Upper lobe of left lung (tissue), 6 donors: ENCODE data around the gene METRNL. TPM values are rescaled to one million over a fixed set of nuclear protein-coding genes. Genes with fewer than 3 reads are reported as not detected.
"Not testable (repeated sequence)": the region's sequence is repeated elsewhere in the genome, so short reads cannot be mapped to it uniquely, and the experiment has no call there.

Experiments
- ATAC-seq, 2 donors: fragments of 200-7000 bp; cut with Tn5 transposase; one replicate each; pipeline ENCODE4 v1.9.1; 2022; ENCODE audit warnings: mild to moderate bottlenecking in 2 of 2, moderate library complexity in 2 of 2; ENCODE audit not compliant: low FRiP score in 2 of 2
- DNase-seq, 2 donors: peaks; one replicate each; pipeline ENCODE4 v3.0.0-alpha.2; 2019 to 2020
- H3K27ac ChIP-seq, 4 donors: fragments of 200-600 bp; sonication (generic); one replicate each; pipeline ENCODE4 v1.5.1; 2016 to 2019
- H3K27me3 ChIP-seq, 4 donors: fragments of 200-600 bp; sonication (generic); one replicate each; pipeline ENCODE4 v1.5.1; 2017 to 2019
- H3K36me3 ChIP-seq, 4 donors: fragments of 200-600 bp; sonication (generic); one replicate each; pipeline ENCODE4 v1.5.1; 2016 to 2019
- H3K4me1 ChIP-seq, 4 donors: fragments of 200-600 bp; sonication (generic); one replicate each; pipeline ENCODE4 v1.5.1; 2018 to 2019
- H3K4me3 ChIP-seq, 4 donors: fragments of 200-600 bp; sonication (generic); one replicate each; pipeline ENCODE4 v1.5.1; 2017 to 2019; ENCODE audit warnings: mild to moderate bottlenecking in 2 of 4, moderate library complexity in 1 of 4
- H3K9me3 ChIP-seq, 4 donors: fragments of 200-600 bp; sonication (generic); one replicate each; pipeline ENCODE4 v1.5.1; 2018 to 2019
- EP300 ChIP-seq, 4 donors: sonication (generic); formaldehyde crosslinking; IDR thresholded peaks; one replicate each; pipeline ENCODE4 v1.5.1; 2017; ENCODE audit warnings: antibody characterized with exemption in 4 of 4, control low read depth in 2 of 4
- POLR2A ChIP-seq, 4 donors: fragments of 450-650 bp; IDR thresholded peaks; one replicate each; pipeline ENCODE4 v1.5.1; 2016 to 2017; ENCODE audit warnings: antibody characterized with exemption in 4 of 4, mild to moderate bottlenecking in 2 of 4
- POLR2AphosphoS5 ChIP-seq, 2 donors: sonication (generic); formaldehyde crosslinking; IDR thresholded peaks; one replicate each; pipeline ENCODE4 v1.5.1; 2017; ENCODE audit warnings: antibody characterized with exemption in 2 of 2
- WGBS, 2 donors: methylation state at CpG; one replicate each; pipeline ENCODE4 v1.1.5; 2017 to 2018; 5-methylcytosine and 5-hydroxymethylcytosine counted together
- total RNA-seq, 6 donors: library from RNA; depleted of rRNA in 4 of 6; stranded (reverse); fragments of >200 nt in 4 of 6; gene quantifications; one replicate each; pipeline versions ENCODE4 v1.1.0 to v1.2.1, GENCODE V29; 2016 to 2021
- TF ChIP-seq, protein P1 (sequence below), 6 experiments: fragments of 450-650 bp in 4 of 6; fragments of 200-600 bp in 2 of 6; sonication (generic) in 2 of 6; IDR thresholded peaks; one replicate each; pipeline ENCODE4 v1.5.1; 2016 to 2019; ENCODE audit warnings: antibody characterized with exemption in 6 of 6
- donor health status: DM: no; HTN: no; CAD: no; lungs with moderate emphysema.
- donor health status: DM: no; HTN: yes; CAD: no; lungs with severe emphysema.

Gene METRNL
- total RNA-seq, 6 donors from 2014 or later, result 59.4 to 120 (median 76.4) TPM

DNA sequence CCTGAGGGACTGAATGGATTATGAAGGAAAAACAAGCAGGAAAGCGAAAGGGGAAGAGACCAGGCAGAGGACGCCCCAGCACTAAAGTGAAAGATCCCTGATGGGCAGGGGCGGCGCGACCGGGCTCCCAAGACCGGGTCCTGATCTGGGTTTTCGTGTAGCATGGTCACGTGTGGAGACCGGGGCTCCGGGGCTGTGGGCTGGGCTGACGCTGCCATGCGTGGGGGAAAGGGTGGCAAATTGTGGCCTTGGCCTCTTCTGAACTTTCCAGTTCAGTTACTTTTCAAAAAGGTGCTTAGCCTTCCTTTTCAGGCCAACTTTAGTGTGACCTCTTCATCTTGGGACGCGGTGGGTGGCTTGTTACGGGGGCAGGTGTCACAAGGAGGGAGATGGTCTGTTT, 57.5 kb downstream of the METRNL start:
- DNase-seq, result peak; percentile 12 to 75

DNA sequence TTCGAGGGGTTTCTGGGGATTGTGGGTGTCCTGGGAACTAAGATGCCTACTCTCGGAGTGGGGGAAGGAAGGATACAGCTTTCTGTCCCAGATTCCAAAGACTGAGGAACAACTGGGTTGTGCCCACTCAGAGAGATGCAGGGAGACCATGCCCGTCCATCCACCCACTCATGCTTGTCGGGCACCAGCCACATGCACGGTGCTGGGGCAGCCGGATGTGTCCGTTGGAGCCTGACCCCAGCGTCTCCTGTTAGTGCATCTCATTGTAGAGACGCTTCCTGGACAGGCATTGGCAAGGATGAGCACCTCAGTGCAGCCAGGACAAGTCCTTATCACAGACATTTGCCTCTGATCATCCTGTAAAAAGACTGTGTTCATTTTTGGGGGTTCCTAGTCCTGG, 58.1 kb downstream of the METRNL start:
- WGBS, 2 donors, result 76 to 79% methylated on average over 2 to 9 of the region's 9 CpGs
- Histone ChIP-seq H3K9me3 (no peaks in the 10 kb centered on the region), H3K27ac (no peak overlapping the region), H3K4me1 (no peaks in the 10 kb centered on the region), H3K36me3 (no peaks in the 10 kb centered on the region), H3K27me3 (no peaks in the 10 kb centered on the region), H3K4me3 (no peak overlapping the region)
- no peak for ATAC-seq
- no peak for TF ChIP-seq EP300 (IDR thresholded peaks at IDR 0.05)
- TF ChIP-seq, protein P1, sequence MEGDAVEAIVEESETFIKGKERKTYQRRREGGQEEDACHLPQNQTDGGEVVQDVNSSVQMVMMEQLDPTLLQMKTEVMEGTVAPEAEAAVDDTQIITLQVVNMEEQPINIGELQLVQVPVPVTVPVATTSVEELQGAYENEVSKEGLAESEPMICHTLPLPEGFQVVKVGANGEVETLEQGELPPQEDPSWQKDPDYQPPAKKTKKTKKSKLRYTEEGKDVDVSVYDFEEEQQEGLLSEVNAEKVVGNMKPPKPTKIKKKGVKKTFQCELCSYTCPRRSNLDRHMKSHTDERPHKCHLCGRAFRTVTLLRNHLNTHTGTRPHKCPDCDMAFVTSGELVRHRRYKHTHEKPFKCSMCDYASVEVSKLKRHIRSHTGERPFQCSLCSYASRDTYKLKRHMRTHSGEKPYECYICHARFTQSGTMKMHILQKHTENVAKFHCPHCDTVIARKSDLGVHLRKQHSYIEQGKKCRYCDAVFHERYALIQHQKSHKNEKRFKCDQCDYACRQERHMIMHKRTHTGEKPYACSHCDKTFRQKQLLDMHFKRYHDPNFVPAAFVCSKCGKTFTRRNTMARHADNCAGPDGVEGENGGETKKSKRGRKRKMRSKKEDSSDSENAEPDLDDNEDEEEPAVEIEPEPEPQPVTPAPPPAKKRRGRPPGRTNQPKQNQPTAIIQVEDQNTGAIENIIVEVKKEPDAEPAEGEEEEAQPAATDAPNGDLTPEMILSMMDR (IDR thresholded peaks at IDR 0.05), result no peak
- no peak for TF ChIP-seq POLR2AphosphoS5 (IDR thresholded peaks at IDR 0.05)
- no peak for TF ChIP-seq POLR2A (IDR thresholded peaks at IDR 0.05)
- peak in 1 of 2 donors; percentile 15 for DNase-seq

More for the DNA sequence above, 57.5 kb downstream of the METRNL start:
- Histone ChIP-seq H3K4me1 (no peaks in the 10 kb centered on the region), H3K27ac (no peak overlapping the region), H3K36me3 (no peaks in the 10 kb centered on the region), H3K9me3 (no peaks in the 10 kb centered on the region), H3K27me3 (no peaks in the 10 kb centered on the region), H3K4me3 (no peak overlapping the region)
- TF ChIP-seq, protein P1 (IDR thresholded peaks at IDR 0.05), result no peak
- TF ChIP-seq EP300 (IDR thresholded peaks at IDR 0.05) (no peak), POLR2AphosphoS5 (IDR thresholded peaks at IDR 0.05) (no peak), POLR2A (IDR thresholded peaks at IDR 0.05) (no peak)
- no peak for ATAC-seq
- 76 to 81% methylated on average over 16 of the region's 16 CpGs for WGBS, 2 donors

DNA sequence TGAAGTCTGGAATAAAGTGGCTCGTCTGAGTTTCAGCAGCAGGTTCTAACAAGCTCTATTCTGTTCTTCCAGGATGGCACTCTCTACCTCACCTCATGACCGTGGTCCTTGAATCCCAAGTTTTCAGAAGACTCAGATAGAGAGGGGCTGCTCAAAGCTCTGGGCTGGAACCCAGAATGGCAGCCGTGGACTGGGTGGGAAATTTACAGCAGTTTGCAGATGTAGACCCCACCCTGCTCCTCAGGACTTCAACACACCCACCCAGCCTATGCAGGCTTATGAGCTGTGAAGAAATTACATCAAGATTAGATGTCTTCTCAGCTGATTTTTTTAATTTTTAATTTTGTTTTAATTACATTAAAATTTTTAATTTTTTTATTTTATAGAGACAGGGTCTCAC, 59.4 kb downstream of the METRNL start:
- H3K27ac ChIP-seq, result no peak overlapping the region
- ATAC-seq (no peak), DNase-seq (no peak)
- H3K4me1 ChIP-seq, result no peaks in the 10 kb centered on the region
- 77 to 80% methylated on average over 3 of the region's 3 CpGs for WGBS, 2 donors
- H3K9me3 ChIP-seq, result no peaks in the 10 kb centered on the region
- H3K36me3 ChIP-seq, result no peaks in the 10 kb centered on the region
- no peaks in the 10 kb centered on the region for H3K27me3 ChIP-seq
- no peak overlapping the region for H3K4me3 ChIP-seq
- no peak for TF ChIP-seq EP300 (IDR thresholded peaks at IDR 0.05)
- TF ChIP-seq, protein P1 (IDR thresholded peaks at IDR 0.05), result no peak

DNA sequence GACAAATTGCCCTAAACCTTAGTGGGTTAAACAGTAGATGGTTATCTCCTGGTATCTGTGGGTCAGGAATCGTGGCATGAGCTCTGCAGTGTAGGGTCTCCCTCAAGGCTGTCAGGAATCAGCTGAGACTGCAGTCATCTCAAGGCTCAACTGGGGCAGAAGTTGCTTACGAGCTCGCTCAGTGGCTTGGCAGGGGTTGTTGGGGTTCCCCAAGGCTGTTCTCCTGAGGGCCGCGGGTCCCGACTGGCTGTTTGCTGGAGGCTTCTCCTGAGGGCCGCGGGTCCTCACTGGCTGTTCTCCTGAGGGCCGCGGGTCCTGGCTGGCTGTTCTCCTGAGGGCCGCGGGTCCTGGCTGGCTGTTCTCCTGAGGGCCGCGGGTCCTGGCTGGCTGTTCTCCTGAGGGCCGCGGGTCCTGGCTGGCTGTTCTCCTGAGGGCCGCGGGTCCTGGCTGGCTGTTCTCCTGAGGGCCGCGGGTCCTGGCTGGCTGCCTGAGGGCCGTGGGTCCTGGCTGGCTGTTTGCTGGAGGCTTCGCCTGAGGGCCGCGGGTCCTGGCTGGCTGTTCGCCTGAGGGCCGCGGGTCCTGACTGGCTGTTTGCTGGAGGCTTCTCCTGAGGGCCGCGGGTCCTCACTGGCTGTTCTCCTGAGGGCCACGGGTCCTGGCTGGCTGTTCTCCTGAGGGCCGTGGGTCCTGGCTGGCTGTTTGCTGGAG, 60.3 kb downstream of the METRNL start:
- not testable (repeated sequence) for ATAC-seq, H3K27ac ChIP-seq

DNA sequence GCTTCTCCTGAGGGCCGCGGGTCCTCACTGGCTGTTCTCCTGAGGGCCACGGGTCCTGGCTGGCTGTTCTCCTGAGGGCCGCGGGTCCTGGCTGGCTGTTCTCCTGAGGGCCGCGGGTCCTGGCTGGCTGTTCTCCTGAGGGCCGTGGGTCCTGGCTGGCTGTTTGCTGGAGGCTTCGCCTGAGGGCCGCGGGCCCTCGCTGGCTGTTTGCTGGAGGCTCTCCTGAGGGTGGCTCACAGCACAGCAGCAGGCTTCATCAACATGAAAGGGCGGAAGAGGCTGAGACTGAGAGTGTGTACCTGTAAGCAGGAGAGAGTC, 60.8 kb downstream of the METRNL start:
- H3K27me3 ChIP-seq, H3K36me3 ChIP-seq, H3K4me3 ChIP-seq, H3K27ac ChIP-seq, ATAC-seq, H3K9me3 ChIP-seq, H3K4me1 ChIP-seq: not testable (repeated sequence)
- peak in 1 of 2 donors; percentile 61 for DNase-seq
- 94% methylated on average over 6 to 11 of the region's 13 CpGs for WGBS, 2 donors

More for the DNA sequence above, 60.3 kb downstream of the METRNL start:
- not testable (repeated sequence) for H3K9me3 ChIP-seq, H3K4me3 ChIP-seq, H3K27me3 ChIP-seq, H3K4me1 ChIP-seq, DNase-seq, H3K36me3 ChIP-seq
- 85 to 90% methylated on average over 1 to 23 of the region's 31 CpGs for WGBS, 2 donors

DNA sequence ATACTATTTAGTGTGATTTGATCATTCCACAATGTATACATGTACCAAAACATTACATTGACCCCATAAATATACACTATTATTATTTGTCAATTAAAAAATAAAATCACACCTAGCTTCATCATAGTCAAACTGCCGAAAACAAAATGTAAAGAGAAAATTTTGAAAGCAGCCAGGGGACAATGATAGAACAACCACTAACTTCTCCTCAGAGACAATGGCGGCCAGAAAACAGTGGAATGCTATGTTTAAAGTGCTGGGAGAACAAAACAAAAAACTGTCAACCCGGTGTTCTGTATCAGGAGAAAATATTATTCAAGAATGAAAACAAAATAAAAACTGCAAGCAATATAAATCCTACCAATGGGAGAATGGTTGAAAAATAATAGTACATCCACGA, 63.2 kb downstream of the METRNL start:
- no peaks in the 10 kb centered on the region for H3K36me3 ChIP-seq
- 91 to 96% methylated on average over 4 of the region's 4 CpGs for WGBS, 2 donors
- TF ChIP-seq EP300 (IDR thresholded peaks at IDR 0.05) (no peak), POLR2AphosphoS5 (IDR thresholded peaks at IDR 0.05) (no peak), POLR2A (IDR thresholded peaks at IDR 0.05) (no peak)
- TF ChIP-seq, protein P1 (IDR thresholded peaks at IDR 0.05), result no peak
- H3K27ac ChIP-seq, result no peak overlapping the region
- DNase-seq (no peak), ATAC-seq (no peak)
- H3K4me1 ChIP-seq, result peaks cover 0 to 4% (median 0%) of the 10 kb centered on the region in 4 donors
- H3K27me3 ChIP-seq, result no peaks in the 10 kb centered on the region
- no peaks in the 10 kb centered on the region for H3K9me3 ChIP-seq
- H3K4me3 ChIP-seq, result no peak overlapping the region
